ELF-1 (cell line): ENCODE measurements around the gene AP3D1.

Experiments
- DNase-seq: peaks from one replicate; pipeline ENCODE4 v3.0.0-alpha.2; 2016; ENCODE audit warnings: low read depth, low spot score

AP3D1 gene

DNA sequence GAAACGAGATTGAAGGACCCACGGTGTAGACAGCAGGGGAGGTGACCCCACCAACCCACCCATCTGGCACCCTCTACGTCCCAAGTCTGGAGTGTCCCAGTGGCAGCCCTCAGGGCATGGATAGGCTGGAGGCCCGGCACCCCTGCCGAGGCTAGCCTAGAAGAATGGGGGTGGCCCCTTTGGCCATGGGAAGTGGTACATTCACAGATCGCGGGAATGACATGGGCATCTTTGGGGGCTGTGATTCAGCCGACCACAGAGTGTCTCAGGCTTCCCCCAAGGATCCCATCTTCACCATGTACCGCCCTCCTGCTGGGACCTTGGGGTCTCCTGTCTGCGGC, 89.0 kb downstream of the AP3D1 start:
- no peak for DNase-seq

DNA sequence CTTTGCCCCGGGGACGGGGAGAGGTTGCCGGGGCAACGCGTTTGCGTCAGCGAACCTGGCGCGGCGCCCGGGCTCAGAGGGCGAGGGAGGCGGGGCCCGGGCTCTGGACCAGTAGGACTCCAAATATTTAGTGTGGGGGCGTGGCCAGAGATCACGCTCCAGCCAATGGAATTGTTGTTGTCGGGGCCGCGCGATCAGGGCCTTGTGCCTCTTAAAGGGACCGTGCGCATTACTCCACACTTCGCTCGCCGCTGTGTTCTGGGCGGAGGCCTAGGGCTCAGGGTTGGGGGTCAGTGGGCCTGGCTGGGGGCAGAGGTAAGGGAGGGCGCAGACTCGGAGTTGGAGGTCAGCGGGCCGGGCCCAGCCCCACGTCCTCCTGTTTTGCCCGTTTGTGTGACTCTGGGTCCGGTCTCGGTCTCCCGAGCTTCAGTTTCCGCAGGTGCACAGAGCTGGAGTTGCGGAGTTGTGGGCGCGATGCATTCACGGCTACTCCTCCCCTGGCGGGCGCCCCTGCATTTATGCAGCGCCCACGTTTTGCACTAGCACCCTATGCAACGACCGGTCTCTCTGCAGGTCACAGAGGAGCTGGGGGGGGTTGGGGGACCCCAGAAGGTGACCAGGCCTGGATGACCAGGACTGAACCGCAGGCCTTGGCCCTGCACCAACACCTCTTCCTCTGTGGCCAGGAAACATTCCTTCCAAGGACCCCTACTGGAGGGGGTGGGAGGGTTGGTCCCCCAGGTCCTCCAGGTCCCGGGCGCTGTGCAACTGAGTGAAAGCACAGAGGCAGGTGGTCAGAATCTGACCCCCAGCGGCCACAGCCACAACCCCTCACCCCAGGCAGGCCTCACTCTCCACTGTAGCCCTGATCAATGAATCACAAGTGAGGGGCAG, 89.6 kb downstream of the AP3D1 start:
- peak; percentile 99 for DNase-seq

DNA sequence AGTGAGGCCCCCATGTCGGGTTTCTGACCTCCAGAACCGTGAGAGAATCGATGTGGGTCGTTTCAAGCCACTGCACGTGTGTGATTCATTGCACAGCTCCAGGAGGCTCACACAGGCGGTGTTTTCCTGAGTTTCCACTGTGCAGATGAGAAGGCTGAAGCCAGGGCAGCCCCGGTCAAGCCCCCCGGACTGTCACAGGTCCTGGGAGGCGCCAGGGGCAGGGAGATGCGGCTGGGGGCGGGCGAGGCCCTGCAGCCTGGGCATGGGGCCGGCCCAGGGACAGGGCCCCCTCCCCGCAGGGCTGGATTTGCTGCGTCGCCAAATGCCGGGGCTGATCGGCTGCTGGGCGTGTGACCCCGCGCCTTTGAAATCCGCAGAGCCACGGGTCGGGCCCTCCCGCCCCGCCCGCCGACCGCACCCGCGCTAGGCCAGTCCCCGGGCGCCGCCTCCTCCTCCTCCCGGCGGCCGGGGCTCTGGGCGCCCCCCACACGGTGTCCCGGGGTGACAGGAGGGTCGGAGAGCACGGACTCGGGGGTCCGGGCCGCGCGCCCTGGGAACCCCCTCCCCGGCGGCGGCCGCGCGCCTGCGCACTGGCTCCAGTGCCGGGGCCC, 90.4 kb downstream of the AP3D1 start:
- DNase-seq, result no peak

DNA sequence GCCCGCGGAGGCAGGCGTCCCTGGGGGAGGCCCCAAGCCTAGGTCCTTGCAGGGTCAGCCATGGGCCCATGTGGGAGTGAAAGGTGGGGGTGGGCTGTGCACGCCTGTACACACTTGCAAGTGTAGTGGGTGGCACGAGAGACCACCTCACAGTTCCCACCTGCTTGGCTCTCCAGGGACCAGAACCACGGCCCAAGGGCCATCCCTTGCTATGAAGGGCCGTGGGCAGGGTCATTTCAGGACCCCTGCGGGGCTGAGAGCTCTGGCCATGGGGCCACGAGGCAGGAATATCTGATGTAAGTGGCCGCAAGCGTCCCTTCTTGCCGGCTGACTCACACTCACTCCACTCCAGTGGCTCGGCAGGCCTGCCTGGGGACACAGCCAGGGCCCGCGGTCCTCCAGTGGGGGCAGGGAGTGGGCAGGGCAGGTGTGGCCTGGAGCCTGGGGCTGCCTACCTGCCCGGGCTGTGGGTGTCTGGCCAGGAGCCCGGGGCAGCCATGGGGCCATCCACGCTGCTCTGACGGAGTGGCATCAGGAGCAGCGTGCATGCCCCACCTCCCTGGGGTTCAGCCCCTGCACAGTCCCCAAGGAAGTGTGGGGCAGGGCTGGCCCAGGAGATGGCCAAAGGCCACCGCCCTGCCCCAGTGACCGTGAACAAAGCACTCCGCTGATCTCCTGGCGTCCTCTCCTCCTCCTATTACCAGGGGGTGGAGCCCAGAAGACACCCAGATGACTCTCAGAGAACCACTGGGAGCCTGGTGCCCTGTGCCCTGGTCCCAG, 91.8 kb downstream of the AP3D1 start:
- DNase-seq, result peak; percentile 52

DNA sequence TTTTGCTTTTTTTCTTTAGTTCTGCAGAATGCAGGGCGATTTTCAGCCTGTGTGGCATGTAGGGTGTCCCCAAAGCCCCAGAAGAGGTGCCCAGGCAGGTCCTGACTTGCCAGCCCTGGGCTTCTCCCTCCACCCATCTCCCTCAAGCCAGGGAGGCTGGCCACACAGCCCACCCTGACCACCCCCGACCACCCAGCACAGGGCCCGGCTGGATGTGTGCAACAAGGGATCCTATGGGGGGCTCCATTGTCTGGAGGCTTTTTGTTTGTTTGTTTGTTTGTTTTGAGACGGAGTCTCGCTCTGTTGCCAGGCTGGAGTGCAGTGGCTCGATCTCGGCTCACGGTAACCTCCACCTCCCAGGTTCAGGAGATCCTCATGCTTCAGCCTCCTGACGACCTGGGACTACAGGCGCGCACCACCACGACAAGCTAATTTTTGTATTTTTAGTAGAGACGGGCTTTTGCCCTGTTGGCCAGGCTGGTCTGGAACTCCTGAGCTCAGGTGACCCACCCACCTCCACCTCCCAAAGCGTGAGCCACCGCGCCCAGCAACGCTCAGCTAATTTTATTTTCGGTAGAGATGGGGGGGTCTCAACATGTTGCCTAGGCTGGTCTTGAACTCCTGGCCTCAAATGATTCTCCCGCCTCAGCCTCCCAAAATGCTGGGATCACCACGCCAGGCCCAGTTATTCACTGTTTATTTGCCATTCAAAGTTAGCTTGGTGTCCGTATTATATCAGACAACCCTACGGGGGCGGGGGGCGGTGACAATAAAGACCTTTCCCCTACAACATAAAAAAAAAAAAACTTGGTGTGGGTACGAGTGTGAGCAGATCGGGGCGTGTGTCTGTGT, 92.6 kb downstream of the AP3D1 start:
- no peak for DNase-seq

DNA sequence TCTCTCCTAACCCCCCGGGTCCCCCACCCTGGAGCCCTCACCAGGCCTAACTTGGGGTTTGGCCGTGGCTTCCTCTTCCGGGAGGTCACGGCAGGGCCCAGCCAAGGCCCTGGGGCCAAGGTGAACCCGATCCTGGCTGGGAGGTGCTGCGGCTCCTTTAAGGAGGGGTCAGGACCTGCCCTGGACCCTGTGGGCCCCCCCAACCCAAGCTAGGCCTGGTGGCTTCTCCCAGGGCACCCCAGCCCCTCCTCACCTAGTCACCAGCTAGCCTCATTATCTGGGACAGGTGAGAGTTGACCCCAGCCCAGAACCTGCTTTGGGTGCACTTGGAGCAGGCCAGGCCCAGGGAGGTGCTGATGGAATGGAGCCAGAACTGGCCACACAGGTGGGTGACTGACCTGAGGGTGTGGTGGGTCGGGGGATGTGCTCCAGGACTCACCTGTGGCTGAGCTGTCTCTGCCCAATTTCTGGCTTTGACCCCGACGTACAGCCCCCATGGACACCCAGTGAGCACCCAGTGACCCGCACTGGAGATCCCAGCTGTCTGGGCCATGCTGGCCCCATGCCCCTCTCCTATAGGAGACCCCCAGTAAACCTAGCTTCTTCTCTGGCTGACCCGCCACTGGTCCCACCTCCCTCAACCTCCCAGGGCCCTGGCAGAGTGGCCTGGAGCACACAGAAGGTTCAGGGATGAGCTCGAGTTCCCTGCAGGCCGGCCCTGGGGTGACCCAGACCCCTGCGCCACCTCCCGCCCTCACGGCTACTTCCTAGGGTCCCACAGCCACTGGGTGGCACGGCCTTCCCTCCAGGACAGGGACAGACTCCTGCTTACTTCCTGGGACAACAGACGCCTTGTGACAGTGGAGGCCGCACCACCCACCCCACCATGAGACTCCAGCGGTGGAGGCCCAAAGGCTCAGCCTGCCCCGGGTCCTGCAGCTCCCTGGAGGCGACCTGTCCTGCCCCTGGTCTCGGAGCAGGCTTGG, 93.6 kb downstream of the AP3D1 start:
- DNase-seq, result no peak

DNA sequence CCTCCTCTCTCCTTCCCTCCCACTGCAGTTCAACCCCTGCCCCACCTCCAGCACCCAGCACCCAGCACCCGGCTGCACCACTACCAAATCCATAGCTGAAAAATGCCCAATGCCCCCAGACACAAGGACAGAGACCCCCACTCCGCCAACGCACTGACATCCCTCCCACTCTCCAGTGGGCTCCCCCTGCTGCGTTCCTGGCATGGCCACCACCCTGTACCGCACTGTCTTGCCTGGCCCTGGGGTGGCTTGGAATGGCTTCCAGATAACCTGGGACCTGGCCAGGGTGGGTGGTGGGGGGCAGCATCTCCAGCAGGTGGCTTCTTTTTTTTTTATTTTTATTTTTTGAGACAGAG, 94.6 kb downstream of the AP3D1 start:
- DNase-seq, result no peak

DNA sequence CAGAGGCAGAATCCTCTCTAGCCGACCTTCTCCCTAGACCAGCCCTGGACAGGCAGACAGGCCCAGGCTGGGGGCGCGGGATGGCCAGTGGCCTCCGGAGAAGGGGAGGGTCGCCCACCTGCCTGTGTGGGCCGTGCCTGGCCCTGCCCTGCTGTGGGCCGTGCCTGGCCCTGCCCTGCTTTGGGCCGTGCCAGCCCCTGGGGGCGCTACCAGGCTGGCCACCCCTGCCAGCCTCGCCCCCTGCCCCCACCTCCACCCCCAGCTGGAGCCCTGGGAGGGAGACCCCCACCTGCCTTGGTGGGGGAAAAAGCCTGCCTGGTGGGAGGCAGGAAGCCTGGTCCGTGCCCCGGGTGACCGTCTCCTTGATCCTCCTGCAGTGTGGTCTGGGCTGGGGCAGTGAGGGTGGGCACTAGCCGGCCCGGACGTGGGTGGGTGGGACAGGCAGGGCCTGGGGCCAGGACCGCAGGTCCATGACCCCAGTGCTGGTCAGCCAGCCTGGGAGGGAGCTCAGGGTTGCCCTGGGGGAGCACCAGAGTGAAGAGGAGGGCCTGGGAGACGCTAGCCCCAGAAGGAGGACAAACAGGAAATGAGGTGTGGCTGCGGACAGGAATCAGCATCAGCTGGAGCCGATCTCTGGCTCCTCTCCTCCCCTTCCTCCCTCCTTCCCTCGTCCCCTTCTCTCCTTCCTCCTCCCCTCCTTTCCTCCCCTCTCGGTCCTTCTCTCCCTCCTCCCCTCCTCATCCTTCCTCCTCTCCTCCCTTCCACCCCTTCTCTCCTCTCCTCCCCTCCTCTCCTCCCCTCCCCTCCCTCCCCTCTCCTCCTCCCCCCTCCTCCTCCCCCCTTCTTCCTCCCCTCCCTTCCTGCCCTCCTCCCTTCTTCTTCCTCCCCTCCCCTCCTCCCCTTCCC, 95.2 kb downstream of the AP3D1 start:
- DNase-seq, result no peak

DNA sequence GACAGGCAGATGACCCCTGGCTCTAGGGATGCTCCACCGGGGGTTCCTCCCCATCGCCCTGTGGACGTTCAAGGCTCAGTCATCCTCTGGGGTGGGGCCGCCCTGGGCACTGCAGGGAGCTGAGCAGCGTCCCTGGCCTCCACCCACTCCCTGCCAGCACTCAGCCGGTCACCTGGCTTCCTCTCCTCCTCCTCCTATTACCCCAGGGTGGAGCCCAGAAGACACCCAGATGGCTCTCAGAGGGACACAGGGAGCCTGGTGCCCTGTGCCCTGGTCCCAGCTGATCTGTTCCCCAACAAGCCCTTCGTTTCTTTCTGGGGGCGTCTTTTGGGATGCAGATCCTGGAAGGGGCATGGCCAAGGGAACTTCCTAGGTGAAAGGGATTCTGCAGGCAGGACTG, 96.6 kb downstream of the AP3D1 start:
- DNase-seq, result no peak

DNA sequence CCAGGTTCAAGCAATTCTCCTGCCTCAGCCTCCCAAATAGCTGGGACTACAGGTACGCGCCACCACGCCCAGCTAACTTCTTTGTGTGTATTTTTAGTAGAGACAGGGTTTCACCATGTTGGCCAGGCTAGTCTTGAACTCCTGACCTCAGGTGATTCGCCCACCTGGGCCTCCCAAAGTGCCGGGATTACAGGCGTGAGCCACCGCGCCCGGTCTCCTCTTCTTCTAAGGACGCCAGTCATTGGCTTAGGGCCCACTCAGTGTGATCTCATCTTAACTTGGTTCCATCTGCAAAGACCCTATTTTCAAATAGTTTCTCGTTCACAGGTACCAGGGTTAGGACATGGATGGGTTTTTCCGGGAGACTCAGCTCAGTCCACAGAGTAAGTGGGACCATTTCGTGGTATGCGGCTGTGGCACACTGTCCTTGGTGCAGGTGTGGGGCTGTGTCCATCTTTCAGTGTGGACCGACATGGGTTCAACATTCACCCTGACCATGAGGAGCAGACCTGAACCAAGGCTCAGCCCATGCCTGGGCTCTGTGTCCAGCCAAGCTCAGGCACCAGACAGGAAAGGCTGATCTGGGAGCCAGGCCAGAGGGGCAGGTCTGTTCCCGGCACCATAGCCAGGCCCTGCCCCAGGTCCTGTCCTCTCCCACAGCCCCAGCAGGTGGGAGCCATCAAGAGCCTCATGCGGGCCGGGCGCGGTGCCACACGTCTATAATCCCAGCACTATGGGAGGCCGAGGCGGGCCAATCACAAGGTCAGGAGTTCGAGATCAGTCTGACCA, 97.6 kb downstream of the AP3D1 start:
- no peak for DNase-seq

DNA sequence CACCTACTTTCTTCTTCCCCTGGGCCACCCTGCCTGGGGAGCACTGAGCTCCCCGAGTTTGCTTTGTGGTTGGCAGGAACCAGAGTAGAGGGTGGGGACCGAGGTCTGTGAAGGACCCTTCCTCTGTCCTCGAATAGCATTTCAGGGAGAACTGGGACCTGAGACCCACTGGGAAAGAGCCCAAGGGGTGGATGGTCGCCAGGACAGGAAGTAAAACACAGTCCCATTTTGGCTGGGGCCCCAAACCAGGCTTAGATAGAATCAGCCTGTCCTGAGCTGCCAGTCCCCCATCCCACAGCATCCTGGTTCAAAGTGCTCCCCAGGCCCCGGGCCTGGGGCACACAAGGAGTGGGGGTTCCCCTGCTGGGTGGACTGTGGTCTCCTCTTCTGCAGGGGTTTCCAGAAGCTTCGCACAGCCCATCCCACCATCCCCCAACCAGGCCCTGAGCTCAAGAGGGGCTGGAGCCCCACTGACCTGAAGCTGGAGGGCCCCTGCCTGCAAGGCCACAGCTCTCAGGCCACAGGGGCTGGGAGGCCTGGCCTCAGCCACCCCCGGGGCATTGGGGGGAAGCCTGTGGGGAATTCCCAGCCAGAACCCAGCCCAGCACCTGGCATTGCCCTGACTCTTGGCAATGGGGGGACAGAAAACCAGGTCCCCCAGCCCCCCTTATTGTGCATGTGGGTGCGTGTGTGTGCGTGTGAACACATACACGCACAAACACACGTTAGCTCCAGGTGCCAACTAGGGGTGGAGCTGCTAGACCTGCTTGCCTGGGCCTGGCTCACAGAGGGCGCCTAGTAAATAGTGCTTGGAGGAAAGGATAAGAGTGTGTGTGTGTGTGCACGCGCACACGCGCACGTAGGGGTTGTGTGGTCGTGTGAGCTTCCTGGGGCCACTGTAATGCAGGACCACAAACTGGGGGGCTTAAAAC, 99.3 kb downstream of the AP3D1 start:
- no peak for DNase-seq

DNA sequence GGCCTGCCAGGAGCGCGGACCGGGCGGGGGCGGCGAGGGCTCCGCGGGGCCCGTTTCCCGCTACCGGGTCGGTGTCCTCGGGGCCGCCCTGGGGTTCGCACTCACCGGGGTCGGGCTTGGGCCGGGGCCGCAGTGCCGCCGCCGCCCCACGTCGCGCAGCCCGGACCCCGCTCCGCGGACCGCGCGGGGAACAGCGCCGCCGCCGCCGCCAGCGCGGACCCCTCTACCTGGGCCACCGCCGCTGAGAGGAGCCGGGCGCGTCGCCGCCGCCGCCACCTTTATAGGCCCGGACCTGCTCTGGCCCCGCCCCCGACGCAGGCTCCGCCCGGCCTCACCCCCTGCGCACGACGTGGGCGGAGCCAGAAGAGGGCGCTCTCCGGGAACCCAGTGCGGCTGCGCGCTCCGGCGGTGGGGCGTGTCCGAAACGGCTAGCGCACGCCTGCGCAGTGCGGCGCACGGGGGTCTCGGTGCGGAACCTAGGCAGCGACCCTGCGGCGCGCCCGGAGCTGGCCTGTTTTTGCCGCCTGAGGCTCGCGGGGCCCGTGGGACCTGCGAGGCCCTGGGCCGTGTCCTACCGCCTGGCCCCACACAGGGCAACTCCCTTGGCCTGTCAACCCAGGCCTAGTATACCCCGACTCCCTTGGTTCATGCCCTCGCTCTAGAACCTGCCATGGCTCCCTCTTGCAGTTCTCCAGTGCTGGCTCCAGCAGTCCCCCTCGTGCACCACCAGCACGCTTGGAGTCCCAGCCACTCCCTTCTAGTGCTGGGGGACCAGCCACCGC, 100.2 kb downstream of the AP3D1 start, which contains the start of gene MKNK2:
TSS of gene MKNK2 (minus strand) at position 254 of the 782 bp plus-strand sequence. CDS start 393 bp downstream, outside the sequence.
- DNase-seq, result peak; percentile 92
